NCI-H2171 treated with DMSO at 0.1 percent for 48 hours (cell line): Measurements from ENCODE around the gene WNK1.

Source experiments
- DNase-seq: peaks from one replicate; lab custom pipeline; 2025; lab: John Stamatoyannopoulos, UW

WNK1 gene

GRCh38 chr12:863285-863684 is 110.9 kb downstream of the WNK1 start:
- DNase-seq, result no peak

GRCh38 chr12:865614-866013 is 113.2 kb downstream of the WNK1 start:
- DNase-seq, result no peak

GRCh38 chr12:867905-868304 is 115.5 kb downstream of the WNK1 start:
- DNase-seq, result no peak

- DNase-seq, result peak; percentile 38
Observed at GRCh38 chr12:868722-869121, 116.3 kb downstream of the WNK1 start.

DNA sequence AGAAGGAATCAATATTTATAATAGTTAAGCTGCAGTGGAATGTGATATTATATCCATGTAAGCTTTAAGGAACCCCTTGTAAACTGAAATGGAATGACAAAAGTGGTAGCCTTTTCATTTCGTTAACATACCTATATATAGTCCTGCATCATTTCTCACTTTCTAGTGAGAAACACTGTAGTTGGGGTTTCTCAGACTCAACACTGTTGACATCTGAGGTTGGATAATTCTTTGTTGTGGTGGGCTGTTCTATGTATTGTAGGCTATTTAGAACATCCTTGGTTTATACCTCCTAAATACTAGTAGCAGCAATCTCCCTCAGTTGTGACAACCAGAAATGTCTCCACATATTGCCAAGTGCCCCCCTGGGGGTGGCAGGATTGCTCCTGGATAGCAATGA is 118.0 kb downstream of the WNK1 start:
- no peak for DNase-seq

- no peak for DNase-seq
Observed at GRCh38 chr12:873954-874353, 121.6 kb downstream of the WNK1 start.

- peak; percentile 97 for DNase-seq
Observed at GRCh38 chr12:879641-880040, 127.3 kb downstream of the WNK1 start.

DNA sequence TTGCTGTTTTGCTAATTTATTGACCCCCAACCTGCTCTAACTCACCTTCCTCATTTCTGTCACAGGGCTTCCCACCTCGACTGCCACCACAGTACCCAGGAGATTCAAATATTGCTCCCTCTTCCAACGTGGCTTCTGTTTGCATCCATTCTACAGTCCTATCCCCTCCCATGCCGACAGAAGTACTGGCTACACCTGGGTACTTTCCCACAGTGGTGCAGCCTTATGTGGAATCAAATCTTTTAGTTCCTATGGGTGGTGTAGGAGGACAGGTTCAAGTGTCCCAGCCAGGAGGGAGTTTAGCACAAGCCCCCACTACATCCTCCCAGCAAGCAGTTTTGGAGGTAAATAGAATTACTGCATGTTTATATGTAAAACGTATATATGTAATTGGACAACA is 128.3 kb downstream of the WNK1 start:
- no peak for DNase-seq

GRCh38 chr12:884746-885414 is 132.5 kb downstream of the WNK1 start:
- DNase-seq, result no peak

GRCh38 chr12:885701-886100 is 133.3 kb downstream of the WNK1 start:
- DNase-seq, result no peak

DNA sequence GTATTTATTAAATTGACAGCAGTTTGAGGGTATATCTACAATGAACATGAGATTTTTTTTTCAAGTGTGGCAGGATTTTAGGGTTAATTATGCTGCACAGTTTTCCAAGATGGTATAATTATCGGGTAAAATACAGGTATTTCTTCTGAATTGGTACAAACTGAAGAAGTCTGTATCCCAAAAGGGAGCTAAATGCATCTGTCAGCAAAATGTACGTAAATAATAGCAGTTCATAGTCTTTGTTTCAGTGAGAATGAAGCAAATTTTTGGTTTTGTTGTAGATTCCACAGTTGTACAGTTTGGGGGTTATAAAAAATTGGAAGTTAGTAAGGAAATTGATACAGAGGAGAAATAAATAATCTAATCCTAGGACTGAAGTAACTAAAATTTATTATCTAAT is 133.8 kb downstream of the WNK1 start:
- DNase-seq, result no peak

DNA sequence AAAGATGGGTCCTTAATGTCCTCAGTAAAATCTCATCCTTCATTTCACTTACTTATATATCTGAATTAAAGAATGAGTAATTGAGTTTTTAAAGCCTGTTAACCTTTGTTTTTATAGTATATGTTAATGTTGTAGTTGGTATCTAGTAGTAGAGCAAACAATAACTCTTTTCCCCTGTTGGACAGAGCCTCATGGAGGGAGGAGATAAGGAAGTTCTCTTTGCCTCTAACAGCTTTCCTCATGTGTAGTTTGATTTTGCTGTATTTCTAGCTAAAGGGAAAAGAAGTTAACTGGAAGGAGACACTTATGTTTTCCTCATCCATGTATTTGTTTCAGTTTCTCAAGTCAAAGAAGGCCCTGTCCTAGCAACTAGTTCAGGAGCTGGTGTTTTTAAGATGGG is 141.8 kb downstream of the WNK1 start:
- no peak for DNase-seq

GRCh38 chr12:896031-896430 is 143.7 kb downstream of the WNK1 start:
- no peak for DNase-seq

DNA sequence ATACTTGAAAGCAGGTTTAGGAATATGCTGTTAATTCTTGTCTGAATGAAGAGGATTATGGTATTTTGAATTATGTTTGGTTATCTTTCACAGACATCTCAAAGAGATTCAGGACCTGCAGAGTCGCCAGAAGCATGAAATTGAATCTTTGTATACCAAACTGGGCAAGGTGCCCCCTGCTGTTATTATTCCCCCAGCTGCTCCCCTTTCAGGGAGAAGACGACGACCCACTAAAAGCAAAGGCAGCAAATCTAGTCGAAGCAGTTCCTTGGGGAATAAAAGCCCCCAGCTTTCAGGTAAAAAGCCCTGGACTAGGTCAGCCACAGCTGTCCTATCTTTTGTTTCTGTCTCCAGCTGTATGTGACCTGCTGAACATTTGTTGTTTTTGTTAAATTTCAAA is 145.0 kb downstream of the WNK1 start:
- peak; percentile 47 for DNase-seq

DNA sequence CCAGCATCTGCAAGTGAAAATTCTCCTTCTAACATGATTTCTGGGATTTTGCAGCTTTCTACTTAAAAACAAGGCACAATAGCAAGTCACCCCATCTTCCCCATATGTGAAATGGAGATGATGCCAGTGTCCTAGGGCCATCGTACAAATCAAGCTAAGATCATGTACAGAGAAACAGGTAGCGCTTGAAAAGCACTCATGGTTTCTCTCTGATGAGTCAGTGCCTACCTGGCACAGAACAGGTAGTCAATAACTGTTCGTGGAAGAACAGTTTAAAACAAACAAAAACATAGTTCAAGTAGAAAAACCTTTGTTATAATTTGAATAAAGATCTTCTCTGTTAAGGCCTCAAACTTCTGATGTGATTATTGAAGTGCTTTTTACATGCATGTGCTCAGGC is 150.2 kb downstream of the WNK1 start:
- no peak for DNase-seq

- DNase-seq, result no peak
Observed at GRCh38 chr12:903055-903454, 150.7 kb downstream of the WNK1 start.

- DNase-seq, result no peak
Observed at GRCh38 chr12:904010-904414, 151.6 kb downstream of the WNK1 start.

GRCh38 chr12:905261-906031 is 153.1 kb downstream of the WNK1 start:
- no peak for DNase-seq

DNA sequence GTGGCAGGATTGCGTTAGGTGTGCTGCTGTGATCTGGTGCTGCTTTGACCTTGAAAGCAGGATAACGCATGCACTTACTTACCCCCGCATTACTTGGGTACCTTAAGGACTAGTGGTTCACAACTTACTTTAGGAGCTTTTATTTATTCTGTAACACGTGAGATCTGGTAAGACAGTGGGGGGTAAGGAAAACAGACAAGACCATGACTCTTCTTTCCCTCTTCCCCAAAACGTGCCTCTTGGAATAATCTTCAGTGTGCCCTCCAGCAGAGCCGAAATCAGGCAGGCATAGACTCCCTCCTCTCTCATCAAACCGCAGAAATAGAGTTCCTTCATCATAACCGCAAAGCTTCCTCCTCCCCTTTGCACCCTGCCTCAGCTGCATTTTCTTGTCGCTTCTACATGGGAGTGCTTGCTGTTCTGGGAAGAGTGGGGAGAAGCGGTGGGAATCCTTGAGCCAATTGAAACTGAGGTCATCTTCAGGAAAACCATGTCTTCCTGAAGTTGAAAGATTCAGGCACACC is 153.7 kb downstream of the WNK1 start:
- DNase-seq, result no peak

GRCh38 chr12:907413-908185 is 155.2 kb downstream of the WNK1 start:
- no peak for DNase-seq

DNA sequence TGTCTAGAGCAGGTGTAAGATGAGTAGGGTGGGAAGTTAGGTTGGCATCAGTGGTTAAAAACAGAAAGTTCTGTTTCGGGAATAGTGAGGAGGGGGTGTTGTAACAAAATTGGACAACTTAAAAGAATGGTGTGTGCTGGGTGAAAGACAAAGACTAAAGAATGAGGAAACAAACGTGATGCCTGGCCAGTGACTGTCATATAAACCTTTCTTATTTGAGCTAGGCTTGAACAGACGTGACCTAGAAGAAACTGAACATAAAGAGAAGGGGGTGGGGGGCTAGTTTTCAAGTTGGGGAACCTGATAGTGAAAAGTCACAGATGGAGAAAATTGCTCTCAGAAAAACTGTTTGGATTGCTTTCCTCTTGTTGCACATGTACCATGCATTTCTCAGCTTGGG is 157.5 kb downstream of the WNK1 start:
- no peak for DNase-seq

DNA sequence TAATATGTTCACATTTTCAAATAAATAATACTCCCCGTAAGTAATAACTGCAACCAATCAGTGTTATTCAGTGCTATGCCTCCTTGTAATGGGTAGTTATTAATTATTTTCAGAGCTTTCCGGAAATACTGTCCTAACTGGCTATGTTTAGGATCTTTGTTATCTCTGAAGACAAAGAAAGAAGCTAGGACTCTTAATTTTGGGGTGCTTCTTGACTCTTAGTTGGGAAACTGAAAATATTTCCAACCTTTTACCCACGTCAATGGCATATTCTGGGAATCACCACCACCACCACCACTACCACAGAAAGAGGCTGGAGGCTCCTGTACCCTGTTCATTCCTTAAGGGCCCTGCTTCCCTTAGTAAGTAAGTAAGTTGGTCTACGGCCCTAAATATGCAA is 158.0 kb downstream of the WNK1 start:
- DNase-seq, result no peak
